HG03045 (cell line): Measurements from ENCODE around the gene SHD.
A peak's percentile ranks its signal among the peaks of the same experiment; 100 is the strongest.
"Not testable (repeated sequence)": the region's sequence is repeated elsewhere in the genome, so short reads cannot be mapped to it uniquely, and the experiment has no call there.

ENCODE experiments used
- ATAC-seq: cut with Tn5 transposase; IDR thresholded peaks from one replicate; pipeline ENCODE4 v1.9.1; 2021; ENCODE audit warnings: mild to moderate bottlenecking, moderate library complexity; ENCODE audit not compliant: unreplicated experiment

Gene SHD

GRCh38 chr19:4278419-4279266, at the start of gene SHD:
Gene SHD, plus strand, starts transcription at chr19:4279266. Its CDS starts 798 bp downstream, at chr19:4280064.
- no peak for ATAC-seq

- ATAC-seq = not testable (repeated sequence)
These were observed 48.8 kb upstream of the SHD start for GRCh38 chr19:4230237-4230636.

- ATAC-seq = not testable (repeated sequence)
These were observed 47.5 kb upstream of the SHD start for GRCh38 chr19:4231521-4231920.

- not testable (repeated sequence) for ATAC-seq
These were observed 46.9 kb upstream of the SHD start for GRCh38 chr19:4232139-4232538.

- no peak for ATAC-seq
These were observed 46.3 kb upstream of the SHD start for GRCh38 chr19:4232614-4233281.

- ATAC-seq = no peak
These were observed 45.7 kb upstream of the SHD start for GRCh38 chr19:4233282-4233853.

GRCh38 chr19:4234142-4234861, 44.8 kb upstream of the SHD start:
- no peak for ATAC-seq

GRCh38 chr19:4234862-4235201, 44.2 kb upstream of the SHD start:
- ATAC-seq = no peak

GRCh38 chr19:4237510-4237909, 41.6 kb upstream of the SHD start:
- not testable (repeated sequence) for ATAC-seq

GRCh38 chr19:4238831-4239230, 40.2 kb upstream of the SHD start:
- ATAC-seq = no peak

- ATAC-seq = no peak
These were observed 37.1 kb upstream of the SHD start for GRCh38 chr19:4241824-4242430.

GRCh38 chr19:4245938-4246337, 33.1 kb upstream of the SHD start:
- not testable (repeated sequence) for ATAC-seq

GRCh38 chr19:4246767-4247593, 32.1 kb upstream of the SHD start, which contains the start of gene YJU2:
Gene YJU2, plus strand, starts transcription at chr19:4247080. Its CDS starts 67 bp downstream, at chr19:4247147.
- ATAC-seq = peak; percentile 84

GRCh38 chr19:4256563-4256962, 22.5 kb upstream of the SHD start:
- ATAC-seq = no peak

- ATAC-seq = no peak
These were observed 22.0 kb upstream of the SHD start for GRCh38 chr19:4257025-4257424.

- ATAC-seq = no peak
These were observed 20.9 kb upstream of the SHD start for GRCh38 chr19:4258181-4258580.

GRCh38 chr19:4260613-4261191, 18.4 kb upstream of the SHD start:
- ATAC-seq = no peak

- no peak for ATAC-seq
These were observed 14.3 kb upstream of the SHD start for GRCh38 chr19:4264812-4265211.

- no peak for ATAC-seq
These were observed 12.6 kb upstream of the SHD start for GRCh38 chr19:4266253-4267000.
